ENCODE data around the gene LHFPL6. TPM values are rescaled to one million over a fixed set of nuclear protein-coding genes. Genes with fewer than 3 reads are reported as not detected.

The LHFPL6 gene
- total RNA-seq, 1 donor from 2014 or later, result 3.0 TPM

DNA sequence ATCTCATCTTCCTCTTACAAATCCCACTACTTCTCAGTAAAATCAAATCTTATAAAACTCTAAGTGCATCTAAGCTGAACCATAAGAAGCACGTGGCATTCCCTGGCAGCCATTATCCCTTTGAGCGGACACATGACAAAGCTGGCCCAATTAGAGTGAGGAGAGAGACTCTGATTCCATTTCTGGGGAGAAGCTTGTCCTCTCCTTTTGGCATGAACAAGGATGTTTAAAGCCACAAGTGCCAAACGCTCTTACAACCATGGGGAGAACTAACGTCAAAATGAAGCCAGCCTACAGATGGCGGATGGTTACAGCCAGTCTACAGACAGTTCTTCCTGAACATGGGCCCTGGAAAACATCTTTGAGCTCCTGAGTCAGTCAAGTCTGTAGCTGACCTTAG is 231.3 kb downstream of the LHFPL6 start:
- Histone ChIP-seq H3K36me3 (no peaks in the 10 kb centered on the region), H3K9ac (no peak overlapping the region), H3F3A (ENCODE audit: low read depth) (no peaks in the 10 kb centered on the region), H3K79me2 (ENCODE audit: low read depth) (no peaks in the 10 kb centered on the region), H3K27ac (no peak overlapping the region), H4K20me1 (ENCODE audit: low read depth) (no peaks in the 10 kb centered on the region), H3K27me3 (no peaks in the 10 kb centered on the region), H2AFZ (replicated peaks) (no peak overlapping the region), H3K9me3 (ENCODE audit: low read depth) (no peaks in the 10 kb centered on the region), H3K4me1 (no peaks in the 10 kb centered on the region), H3K4me2 (no peak overlapping the region), H3K4me3 (no peak overlapping the region)
- Mint-ChIP-seq H3K4me3 (no peak overlapping the region), H3K27me3 (ENCODE audit: insufficient read depth, low read depth) (peaks cover 5% of the 10 kb centered on the region), H3K4me1 (peaks cover 32% of the 10 kb centered on the region), H3K27ac (no peak overlapping the region), H3K36me3 (peaks cover 7% of the 10 kb centered on the region), H3K9me3 (peaks cover 3% of the 10 kb centered on the region)
- TF ChIP-seq, protein P1, sequence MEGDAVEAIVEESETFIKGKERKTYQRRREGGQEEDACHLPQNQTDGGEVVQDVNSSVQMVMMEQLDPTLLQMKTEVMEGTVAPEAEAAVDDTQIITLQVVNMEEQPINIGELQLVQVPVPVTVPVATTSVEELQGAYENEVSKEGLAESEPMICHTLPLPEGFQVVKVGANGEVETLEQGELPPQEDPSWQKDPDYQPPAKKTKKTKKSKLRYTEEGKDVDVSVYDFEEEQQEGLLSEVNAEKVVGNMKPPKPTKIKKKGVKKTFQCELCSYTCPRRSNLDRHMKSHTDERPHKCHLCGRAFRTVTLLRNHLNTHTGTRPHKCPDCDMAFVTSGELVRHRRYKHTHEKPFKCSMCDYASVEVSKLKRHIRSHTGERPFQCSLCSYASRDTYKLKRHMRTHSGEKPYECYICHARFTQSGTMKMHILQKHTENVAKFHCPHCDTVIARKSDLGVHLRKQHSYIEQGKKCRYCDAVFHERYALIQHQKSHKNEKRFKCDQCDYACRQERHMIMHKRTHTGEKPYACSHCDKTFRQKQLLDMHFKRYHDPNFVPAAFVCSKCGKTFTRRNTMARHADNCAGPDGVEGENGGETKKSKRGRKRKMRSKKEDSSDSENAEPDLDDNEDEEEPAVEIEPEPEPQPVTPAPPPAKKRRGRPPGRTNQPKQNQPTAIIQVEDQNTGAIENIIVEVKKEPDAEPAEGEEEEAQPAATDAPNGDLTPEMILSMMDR (IDR thresholded peaks at IDR 0.05), result no peak
- TF ChIP-seq EZH2phosphoT487 (IDR thresholded peaks at IDR 0.05) (no peak), EZH2 (IDR thresholded peaks at IDR 0.05) (no peak)
- no peak for DNase-seq (ENCODE audit: low spot score)

DNA sequence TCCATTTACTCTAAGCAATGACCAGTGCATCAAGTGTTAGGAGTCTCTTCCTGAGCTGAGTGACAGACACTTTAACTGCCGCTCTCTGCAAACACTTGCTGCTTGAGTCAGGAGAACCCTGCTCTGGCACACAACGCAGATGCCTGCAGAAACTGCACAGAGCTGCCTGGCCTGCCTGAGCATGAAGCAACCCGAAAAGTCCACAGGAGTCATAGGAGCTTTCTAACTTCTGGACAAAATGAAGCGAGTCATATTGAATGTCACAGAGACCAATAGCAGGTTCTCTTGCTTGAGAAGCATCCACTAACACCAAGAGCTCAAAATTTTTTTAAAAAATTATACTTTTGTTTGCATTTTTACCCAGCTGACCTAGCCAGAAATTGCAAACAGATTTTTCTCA is 232.4 kb downstream of the LHFPL6 start:
- H3K36me3 ChIP-seq, result no peaks in the 10 kb centered on the region
- H3K9ac ChIP-seq, result no peak overlapping the region
- Mint-ChIP-seq H3K9me3 (peaks cover 7% of the 10 kb centered on the region), H3K36me3 (peaks cover 7% of the 10 kb centered on the region), H3K4me1 (peaks cover 34% of the 10 kb centered on the region), H3K4me3 (no peak overlapping the region), H3K27ac (no peak overlapping the region), H3K27me3 (ENCODE audit: insufficient read depth, low read depth) (peaks cover 5% of the 10 kb centered on the region)
- H3K79me2 ChIP-seq (ENCODE audit: low read depth), result no peaks in the 10 kb centered on the region
- no peak overlapping the region for H3K4me2 ChIP-seq
- no peaks in the 10 kb centered on the region for H3K4me1 ChIP-seq
- no peak overlapping the region for H3K4me3 ChIP-seq
- H3K27ac ChIP-seq, result no peak overlapping the region
- no peaks in the 10 kb centered on the region for H4K20me1 ChIP-seq (ENCODE audit: low read depth)
- no peaks in the 10 kb centered on the region for H3K27me3 ChIP-seq
- no peak overlapping the region for H2AFZ ChIP-seq (replicated peaks)
- no peak for TF ChIP-seq EZH2 (IDR thresholded peaks at IDR 0.05)
- no peak for TF ChIP-seq EZH2phosphoT487 (IDR thresholded peaks at IDR 0.05)
- TF ChIP-seq, protein P1 (IDR thresholded peaks at IDR 0.05), result no peak
- no peaks in the 10 kb centered on the region for H3K9me3 ChIP-seq (ENCODE audit: low read depth)
- H3F3A ChIP-seq (ENCODE audit: low read depth), result no peaks in the 10 kb centered on the region
- DNase-seq (ENCODE audit: low spot score), result no peak

DNA sequence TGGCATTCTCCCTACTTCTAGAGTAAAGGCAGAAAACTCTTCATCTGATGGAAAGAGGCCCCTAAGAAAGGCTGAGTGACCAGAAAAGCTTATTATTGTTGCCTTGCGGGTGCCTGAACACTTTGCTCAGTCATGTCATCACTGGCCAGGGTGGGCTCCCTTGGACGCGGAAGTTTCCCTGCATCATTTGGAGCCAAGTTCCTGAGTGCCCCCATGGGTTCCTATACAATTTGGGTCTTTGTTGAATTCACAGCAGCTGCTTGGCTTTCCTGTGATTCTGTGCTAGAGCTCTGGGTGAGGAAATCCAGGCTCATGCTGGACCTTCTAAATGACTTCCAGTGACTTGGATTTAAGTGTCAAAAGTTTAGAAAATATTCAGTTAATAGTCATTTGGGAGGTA is 232.9 kb downstream of the LHFPL6 start:
- H3K4me2 ChIP-seq, result no peak overlapping the region
- Mint-ChIP-seq H3K27ac (no peak overlapping the region), H3K4me3 (no peak overlapping the region), H3K4me1 (peaks cover 39% of the 10 kb centered on the region), H3K36me3 (peaks cover 7% of the 10 kb centered on the region), H3K27me3 (ENCODE audit: insufficient read depth, low read depth) (peaks cover 5% of the 10 kb centered on the region), H3K9me3 (peaks cover 7% of the 10 kb centered on the region)
- TF ChIP-seq, protein P1 (IDR thresholded peaks at IDR 0.05), result no peak
- TF ChIP-seq EZH2 (IDR thresholded peaks at IDR 0.05) (no peak), EZH2phosphoT487 (IDR thresholded peaks at IDR 0.05) (no peak)
- H3K36me3 ChIP-seq, result no peaks in the 10 kb centered on the region
- no peak overlapping the region for H2AFZ ChIP-seq (replicated peaks)
- no peaks in the 10 kb centered on the region for H3F3A ChIP-seq (ENCODE audit: low read depth)
- H4K20me1 ChIP-seq (ENCODE audit: low read depth), result no peaks in the 10 kb centered on the region
- H3K27ac ChIP-seq, result no peak overlapping the region
- no peak overlapping the region for H3K4me3 ChIP-seq
- H3K4me1 ChIP-seq, result peaks cover 3% of the 10 kb centered on the region
- H3K79me2 ChIP-seq (ENCODE audit: low read depth), result no peaks in the 10 kb centered on the region
- no peak for DNase-seq (ENCODE audit: low spot score)
- no peaks in the 10 kb centered on the region for H3K9me3 ChIP-seq (ENCODE audit: low read depth)
- H3K27me3 ChIP-seq, result no peaks in the 10 kb centered on the region
- no peak overlapping the region for H3K9ac ChIP-seq
